Fibroblast of the aortic adventitia (primary cell): Measurements from ENCODE around the gene MCEMP1. TPM values are rescaled to one million over a fixed set of nuclear protein-coding genes. Genes with fewer than 3 reads are reported as not detected.
"Not testable (repeated sequence)": the region's sequence is repeated elsewhere in the genome, so short reads cannot be mapped to it uniquely, and the experiment has no call there.

Experiments
- DNase-seq: peaks from one replicate; pipeline ENCODE4 v3.0.0-alpha.2; 2010; ENCODE audit warnings: low read depth
- H3K4me3 ChIP-seq: 2 replicates; pipeline ENCODE4 v1.5.1; 2011; ENCODE audit warnings: low read depth, mild to moderate bottlenecking, control low read depth, low read length, moderate library complexity
- total RNA-seq: library from RNA; depleted of rRNA; stranded (reverse); fragments of >200 nt; gene quantifications from 2 replicates; pipeline ENCODE4 v1.2.3, GENCODE V29; 2012; ENCODE audit warnings: low replicate concordance
- TF ChIP-seq, protein P1 (sequence below): IDR thresholded peaks from 2 replicates; pipeline ENCODE4 v1.5.1; 2011; ENCODE audit warnings: mild to moderate bottlenecking, low read length, control low read depth, inconsistent platforms; ENCODE audit not compliant: insufficient read depth

The MCEMP1 gene
- total RNA-seq, 1 donor, result not detected

- DNase-seq, result no peak
- no peak overlapping the region for H3K4me3 ChIP-seq
- TF ChIP-seq, protein P1, sequence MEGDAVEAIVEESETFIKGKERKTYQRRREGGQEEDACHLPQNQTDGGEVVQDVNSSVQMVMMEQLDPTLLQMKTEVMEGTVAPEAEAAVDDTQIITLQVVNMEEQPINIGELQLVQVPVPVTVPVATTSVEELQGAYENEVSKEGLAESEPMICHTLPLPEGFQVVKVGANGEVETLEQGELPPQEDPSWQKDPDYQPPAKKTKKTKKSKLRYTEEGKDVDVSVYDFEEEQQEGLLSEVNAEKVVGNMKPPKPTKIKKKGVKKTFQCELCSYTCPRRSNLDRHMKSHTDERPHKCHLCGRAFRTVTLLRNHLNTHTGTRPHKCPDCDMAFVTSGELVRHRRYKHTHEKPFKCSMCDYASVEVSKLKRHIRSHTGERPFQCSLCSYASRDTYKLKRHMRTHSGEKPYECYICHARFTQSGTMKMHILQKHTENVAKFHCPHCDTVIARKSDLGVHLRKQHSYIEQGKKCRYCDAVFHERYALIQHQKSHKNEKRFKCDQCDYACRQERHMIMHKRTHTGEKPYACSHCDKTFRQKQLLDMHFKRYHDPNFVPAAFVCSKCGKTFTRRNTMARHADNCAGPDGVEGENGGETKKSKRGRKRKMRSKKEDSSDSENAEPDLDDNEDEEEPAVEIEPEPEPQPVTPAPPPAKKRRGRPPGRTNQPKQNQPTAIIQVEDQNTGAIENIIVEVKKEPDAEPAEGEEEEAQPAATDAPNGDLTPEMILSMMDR, result no peak
These were observed 37.0 kb upstream of the MCEMP1 start for GRCh38 chr19:7639863-7640348.

GRCh38 chr19:7640803-7641202 lies 36.1 kb upstream of the MCEMP1 start:
- no peak for DNase-seq
- TF ChIP-seq, protein P1, result no peak
- H3K4me3 ChIP-seq, result no peak overlapping the region

DNA sequence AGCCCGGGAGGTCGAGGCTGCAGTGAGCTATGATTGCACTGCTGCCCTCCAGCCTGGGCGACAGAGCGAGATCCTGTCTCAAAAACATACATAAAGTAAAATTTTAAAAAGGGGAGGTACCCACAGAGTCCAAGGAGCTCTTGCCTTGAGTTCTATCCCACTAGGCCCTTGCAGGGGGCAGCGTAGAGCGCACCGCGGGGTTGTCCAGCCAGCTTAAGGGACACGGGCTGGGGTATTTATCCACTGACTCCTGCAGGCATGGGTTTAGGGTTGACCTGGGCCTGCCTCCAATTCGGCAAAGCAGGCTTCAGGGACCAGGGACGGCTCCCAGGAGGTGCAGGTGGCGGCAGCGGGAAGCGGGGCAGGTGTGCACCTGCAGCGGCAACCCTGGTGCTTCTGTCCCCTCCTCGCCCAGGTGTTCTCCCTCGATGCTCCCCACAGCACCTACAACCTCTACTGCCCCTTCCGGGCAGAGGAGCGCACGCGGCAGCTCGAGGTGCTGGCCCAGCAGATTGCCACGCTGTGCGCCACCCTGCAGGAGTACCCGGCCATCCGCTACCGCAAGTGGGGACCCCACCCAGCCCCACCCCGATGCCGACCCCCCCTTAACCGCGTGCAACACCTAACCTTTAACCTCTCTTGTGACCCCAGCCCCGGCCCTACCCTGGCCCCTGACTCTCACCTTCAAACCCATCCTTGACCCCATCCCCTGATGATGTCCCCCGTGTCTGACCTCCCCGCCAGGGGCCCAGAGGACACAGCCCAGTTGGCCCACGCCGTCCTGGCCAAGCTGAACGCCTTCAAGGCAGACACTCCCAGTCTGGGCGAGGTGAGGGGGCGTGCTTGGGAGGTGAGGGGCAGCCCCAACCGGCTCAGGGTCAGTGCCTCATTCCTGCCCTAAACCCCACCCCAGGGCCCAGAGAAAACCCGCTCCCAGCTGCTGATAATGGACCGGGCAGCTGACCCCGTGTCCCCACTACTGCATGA lies 35.3 kb upstream of the MCEMP1 start:
- TF ChIP-seq, protein P1, result no peak
- no peak overlapping the region for H3K4me3 ChIP-seq
- DNase-seq, result no peak

DNA sequence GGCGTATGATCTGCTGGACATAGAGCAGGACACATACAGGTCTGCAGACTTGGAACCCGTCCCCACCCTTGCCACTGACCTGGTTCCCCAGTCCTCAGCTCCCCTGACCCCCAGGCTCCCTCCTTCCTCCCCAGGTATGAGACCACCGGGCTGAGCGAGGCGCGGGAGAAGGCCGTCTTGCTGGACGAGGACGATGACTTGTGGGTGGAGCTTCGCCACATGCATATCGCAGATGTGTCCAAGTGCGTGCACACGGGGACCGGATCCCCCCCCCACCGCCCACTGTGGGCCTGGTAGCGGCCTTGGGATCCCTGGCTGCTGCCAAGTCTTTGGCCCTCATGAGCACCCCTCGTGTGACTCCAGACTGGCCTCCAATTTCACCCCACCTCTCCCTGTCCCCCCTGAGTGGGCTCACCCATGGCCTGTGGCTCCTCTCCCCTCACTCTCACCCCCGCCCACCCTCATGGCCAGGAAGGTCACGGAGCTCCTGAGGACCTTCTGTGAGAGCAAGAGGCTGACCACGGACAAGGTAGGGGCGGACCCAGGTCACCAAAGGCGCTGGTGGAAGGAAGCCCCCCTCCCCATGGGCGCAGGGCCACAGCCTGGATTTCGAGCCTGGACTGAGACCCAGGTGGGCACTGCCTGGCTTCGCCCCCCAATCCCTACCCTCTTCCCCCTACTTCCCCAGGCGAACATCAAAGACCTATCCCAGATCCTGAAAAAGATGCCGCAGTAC lies 34.4 kb upstream of the MCEMP1 start:
- H3K4me3 ChIP-seq, result no peak overlapping the region
- no peak for DNase-seq
- TF ChIP-seq, protein P1, result no peak

DNA sequence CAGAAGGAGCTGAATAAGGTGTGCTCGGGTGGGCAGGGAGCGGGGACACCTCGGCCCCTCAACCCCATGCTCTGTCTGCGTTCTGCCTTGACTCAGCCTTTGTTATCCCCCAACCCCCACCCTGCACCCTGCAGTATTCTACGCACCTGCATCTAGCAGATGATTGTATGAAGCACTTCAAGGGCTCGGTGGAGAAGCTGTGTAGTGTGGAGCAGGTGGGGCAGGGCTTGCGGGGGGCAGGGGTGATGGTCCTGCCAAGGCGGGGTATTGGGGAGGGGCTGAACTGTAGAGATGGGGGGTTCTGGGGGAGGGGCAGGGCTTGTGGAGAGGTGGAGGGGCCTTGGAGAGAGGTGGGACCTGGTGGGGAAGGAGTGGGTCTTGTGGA lies 33.9 kb upstream of the MCEMP1 start:
- H3K4me3 ChIP-seq, result no peak overlapping the region
- DNase-seq, result no peak
- TF ChIP-seq, protein P1, result no peak

GRCh38 chr19:7643629-7644549 lies 33.0 kb upstream of the MCEMP1 start:
- DNase-seq, H3K4me3 ChIP-seq: not testable (repeated sequence)

- DNase-seq, result no peak
- TF ChIP-seq, protein P1, result no peak
- no peak overlapping the region for H3K4me3 ChIP-seq
These were observed 32.4 kb upstream of the MCEMP1 start for GRCh38 chr19:7644550-7644877.
